ENCODE measurements around the gene IGF2.

The IGF2 gene, protein sequence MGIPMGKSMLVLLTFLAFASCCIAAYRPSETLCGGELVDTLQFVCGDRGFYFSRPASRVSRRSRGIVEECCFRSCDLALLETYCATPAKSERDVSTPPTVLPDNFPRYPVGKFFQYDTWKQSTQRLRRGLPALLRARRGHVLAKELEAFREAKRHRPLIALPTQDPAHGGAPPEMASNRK

DNA sequence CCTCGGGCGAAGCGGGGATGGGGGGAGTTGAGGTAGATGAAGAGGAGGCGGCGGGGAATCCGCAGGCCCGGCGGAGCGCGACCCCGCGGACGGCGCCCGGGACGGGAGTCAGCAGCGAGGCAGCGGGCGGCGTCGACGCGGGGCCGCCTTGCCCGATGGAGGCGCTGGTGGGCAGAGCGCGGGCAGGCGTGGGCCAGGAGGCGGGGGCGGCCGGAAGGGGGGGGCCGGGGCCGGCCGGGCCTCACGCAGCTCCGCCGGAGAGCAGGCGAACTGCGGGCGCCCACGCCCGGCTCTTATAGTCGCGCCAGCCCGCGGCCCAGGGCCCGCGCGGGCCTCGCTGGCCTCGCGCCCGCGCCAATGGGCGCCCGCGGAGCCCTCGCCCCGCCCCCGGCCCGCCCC lies at the start of gene IGF2:
TSS of gene IGF2 (minus strand) at position 267 of the 399 bp plus-strand sequence. CDS start 3,866 bp downstream, outside the sequence.
- DNase-seq (ENCODE audit: low read depth), result no peak
- no peak for TF ChIP-seq CTCF (IDR thresholded peaks at IDR 0.05; ENCODE audit: low read depth, low read length, missing control alignments)
- no peak within 1 kb of the TSS for H3K4me3 ChIP-seq (ENCODE audit: low read depth, low read length)

DNA sequence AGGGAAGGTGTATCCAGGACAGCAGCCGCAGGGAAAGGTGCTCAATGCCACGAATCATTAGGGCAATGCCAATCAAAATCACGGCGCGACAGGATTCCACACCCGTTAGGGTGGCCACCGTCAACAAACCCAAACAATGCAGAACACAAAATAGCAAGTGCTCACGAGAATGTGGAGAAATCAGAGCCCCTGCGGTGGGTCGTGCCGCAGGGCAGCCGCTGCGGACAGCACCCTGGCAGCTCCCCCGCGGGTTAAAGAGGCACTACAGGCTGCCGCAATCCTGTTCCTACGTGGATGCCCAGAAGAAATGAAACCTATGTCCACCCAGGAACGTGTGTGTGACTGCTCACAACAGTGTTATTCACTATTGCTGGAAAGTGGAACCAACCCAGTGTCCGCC lies 49.6 kb upstream of the IGF2 start:
- no peak for TF ChIP-seq CTCF (IDR thresholded peaks at IDR 0.05; ENCODE audit: low read depth, low read length, missing control alignments)
- no peak overlapping the region for H3K4me3 ChIP-seq (ENCODE audit: low read depth, low read length)
- DNase-seq (ENCODE audit: low read depth), result no peak

DNA sequence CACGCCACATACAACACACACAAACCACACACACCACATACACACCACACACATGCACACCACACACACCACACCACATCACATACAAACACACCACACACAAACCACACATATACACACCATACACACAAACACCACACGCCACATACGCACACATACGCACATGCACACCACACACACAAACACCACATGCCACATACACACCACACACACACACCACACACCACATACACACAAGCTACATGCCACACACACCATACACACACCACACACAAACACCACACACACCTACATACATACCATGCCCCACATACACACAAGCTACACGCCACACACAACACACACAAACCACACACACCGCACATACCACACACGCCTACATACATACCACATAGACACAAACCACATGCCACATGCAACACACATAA lies 48.1 kb upstream of the IGF2 start:
- no peak overlapping the region for H3K4me3 ChIP-seq (ENCODE audit: low read depth, low read length)
- no peak for TF ChIP-seq CTCF (IDR thresholded peaks at IDR 0.05; ENCODE audit: low read depth, low read length, missing control alignments)
- no peak for DNase-seq (ENCODE audit: low read depth)

- DNase-seq (ENCODE audit: low read depth), result no peak
- H3K4me3 ChIP-seq (ENCODE audit: low read depth, low read length), result no peak overlapping the region
- peak; percentile 36 for TF ChIP-seq CTCF (IDR thresholded peaks at IDR 0.05; ENCODE audit: low read depth, low read length, missing control alignments)
Observed at GRCh38 chr11:2186669-2187279, 47.6 kb upstream of the IGF2 start.

GRCh38 chr11:2185324-2186085 lies 46.3 kb upstream of the IGF2 start:
- no peak for DNase-seq (ENCODE audit: low read depth)
- no peak overlapping the region for H3K4me3 ChIP-seq (ENCODE audit: low read depth, low read length)
- no peak for TF ChIP-seq CTCF (IDR thresholded peaks at IDR 0.05; ENCODE audit: low read depth, low read length, missing control alignments)

GRCh38 chr11:2182692-2183474 lies 43.7 kb upstream of the IGF2 start:
- TF ChIP-seq CTCF (IDR thresholded peaks at IDR 0.05; ENCODE audit: low read depth, low read length, missing control alignments), result no peak
- H3K4me3 ChIP-seq (ENCODE audit: low read depth, low read length), result no peak overlapping the region
- DNase-seq (ENCODE audit: low read depth), result no peak
